ENCODE data around the gene GNB1L. TPM values are rescaled to one million over a fixed set of nuclear protein-coding genes. Genes with fewer than 3 reads are reported as not detected.

The GNB1L gene
- total and polyA plus RNA-seq, 4 donors = 4.5 to 9.3 (median 6.7) TPM

DNA sequence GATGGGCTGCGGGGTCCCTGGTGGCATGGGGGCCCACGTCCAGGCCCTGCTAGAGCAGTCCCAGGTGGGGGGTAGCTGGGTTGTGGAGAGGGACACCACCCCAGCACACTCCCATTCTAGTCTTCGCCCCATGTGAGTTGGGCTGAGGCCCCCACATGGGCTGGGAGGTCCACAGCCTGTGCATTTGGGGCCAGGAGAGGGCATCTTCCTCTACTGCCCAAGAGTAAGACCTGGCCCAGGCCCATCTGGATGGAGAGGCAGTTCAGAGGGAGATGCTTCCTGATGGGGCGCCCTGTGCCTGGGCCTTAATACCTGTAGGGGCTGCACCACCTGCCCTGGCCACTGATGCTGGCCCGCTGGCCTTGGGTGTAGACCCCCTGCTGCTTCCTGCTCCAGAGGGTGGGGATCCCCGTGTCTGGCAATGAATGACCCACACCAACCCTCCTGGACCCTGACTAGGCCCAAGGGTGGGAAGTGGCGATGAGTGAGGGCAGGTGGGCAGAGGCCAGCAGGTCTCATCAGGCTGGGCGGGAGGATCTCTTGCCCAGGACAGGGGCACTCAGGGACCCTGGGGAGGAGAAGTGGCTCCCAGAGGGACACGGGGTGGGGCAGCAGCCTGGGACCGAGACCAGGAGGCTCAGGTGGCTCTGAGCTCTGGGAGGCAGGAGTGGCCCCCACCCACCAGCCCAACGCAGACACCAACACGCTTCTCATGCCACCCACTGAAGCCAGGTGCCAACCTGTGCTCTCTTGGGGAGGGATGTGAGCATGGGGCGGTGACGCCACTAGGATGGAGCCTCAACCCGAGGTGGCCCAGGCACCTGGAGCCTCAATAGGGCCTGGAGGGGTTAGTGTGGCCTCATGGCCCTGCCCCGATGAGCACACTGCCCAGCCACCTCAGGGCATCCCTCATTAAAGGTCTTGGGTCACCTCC is 17.4 kb upstream of the GNB1L start:
- no peak overlapping the region for H3K27ac ChIP-seq (ENCODE audit: low read depth in 1 of 2, low read length in 1 of 2)
- no peak overlapping the region for H3K4me3 ChIP-seq
- no peak for ATAC-seq (ENCODE audit: insufficient read depth, low FRiP score)
- no peaks in the 10 kb centered on the region for H3K9me3 ChIP-seq (ENCODE audit: control insufficient read depth in 4 of 4, insufficient read depth in 3 of 4, low read length in 3 of 4)
- H3K27me3 ChIP-seq (ENCODE audit: control insufficient read depth in 3 of 3, insufficient read depth in 3 of 3, low read length in 2 of 3) = no peaks in the 10 kb centered on the region
- peak in 1 of 3 donors; percentile 10 for DNase-seq
- H3K9ac ChIP-seq (ENCODE audit: insufficient read depth in 1 of 2, low read length in 2 of 2) = no peak overlapping the region
- TF ChIP-seq, protein P1, sequence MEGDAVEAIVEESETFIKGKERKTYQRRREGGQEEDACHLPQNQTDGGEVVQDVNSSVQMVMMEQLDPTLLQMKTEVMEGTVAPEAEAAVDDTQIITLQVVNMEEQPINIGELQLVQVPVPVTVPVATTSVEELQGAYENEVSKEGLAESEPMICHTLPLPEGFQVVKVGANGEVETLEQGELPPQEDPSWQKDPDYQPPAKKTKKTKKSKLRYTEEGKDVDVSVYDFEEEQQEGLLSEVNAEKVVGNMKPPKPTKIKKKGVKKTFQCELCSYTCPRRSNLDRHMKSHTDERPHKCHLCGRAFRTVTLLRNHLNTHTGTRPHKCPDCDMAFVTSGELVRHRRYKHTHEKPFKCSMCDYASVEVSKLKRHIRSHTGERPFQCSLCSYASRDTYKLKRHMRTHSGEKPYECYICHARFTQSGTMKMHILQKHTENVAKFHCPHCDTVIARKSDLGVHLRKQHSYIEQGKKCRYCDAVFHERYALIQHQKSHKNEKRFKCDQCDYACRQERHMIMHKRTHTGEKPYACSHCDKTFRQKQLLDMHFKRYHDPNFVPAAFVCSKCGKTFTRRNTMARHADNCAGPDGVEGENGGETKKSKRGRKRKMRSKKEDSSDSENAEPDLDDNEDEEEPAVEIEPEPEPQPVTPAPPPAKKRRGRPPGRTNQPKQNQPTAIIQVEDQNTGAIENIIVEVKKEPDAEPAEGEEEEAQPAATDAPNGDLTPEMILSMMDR (IDR thresholded peaks at IDR 0.05; ENCODE audit: control extremely low read depth, extremely low read depth) = no peak
- WGBS, 2 donors = 92% methylated on average over 15 to 16 of the region's 16 CpGs
- peaks cover 0 to 21% (median 0%) of the 10 kb centered on the region in 5 donors for H3K4me1 ChIP-seq (ENCODE audit: control insufficient read depth in 5 of 5, insufficient read depth in 5 of 5, low read length in 5 of 5)
- H3K36me3 ChIP-seq (ENCODE audit: control insufficient read depth in 4 of 4, insufficient read depth in 4 of 4, low read length in 4 of 4) = peaks cover 0 to 3% (median 0%) of the 10 kb centered on the region in 4 donors

DNA sequence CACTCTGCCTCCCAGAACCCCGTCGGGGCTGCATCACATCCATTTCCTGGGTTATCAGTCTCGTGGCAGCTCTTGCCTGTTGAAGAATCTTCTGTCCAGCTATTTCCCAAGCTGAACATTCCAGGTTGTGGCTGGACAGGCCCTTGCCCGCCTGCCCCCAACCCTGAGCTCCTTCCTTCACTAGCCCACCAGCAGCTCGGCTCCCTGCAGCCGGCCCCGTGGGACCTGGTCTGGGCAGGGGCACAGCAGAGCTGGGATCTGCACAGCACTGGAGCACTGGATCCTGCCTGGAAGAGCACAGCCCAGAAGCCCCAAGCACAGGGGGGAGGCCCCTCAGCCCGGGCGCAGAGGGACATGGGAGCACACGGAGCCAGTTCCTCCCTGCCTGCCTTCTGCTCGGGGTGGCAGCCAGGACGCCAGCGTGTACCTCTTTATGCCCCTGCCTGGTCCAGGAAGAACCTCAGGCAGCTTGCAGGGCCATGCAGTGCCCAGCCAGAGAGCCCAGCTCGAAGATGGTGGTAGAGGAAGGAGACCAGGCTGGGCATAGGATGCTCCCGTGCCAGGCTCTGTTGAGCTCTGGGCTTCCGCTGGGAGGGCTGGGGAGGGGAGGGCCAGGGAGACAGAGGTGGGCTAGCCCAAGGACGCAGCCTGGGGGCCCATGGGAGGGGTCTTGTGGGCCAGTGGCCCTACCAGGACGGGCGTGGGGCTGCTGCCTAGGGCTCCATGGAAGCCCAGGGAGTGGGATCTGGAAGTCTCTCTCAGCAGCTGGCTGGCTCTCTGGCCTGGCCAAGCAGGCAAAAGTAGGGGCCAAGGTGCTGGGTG is 16.6 kb upstream of the GNB1L start:
- peaks cover 0 to 18% (median 0%) of the 10 kb centered on the region in 5 donors for H3K4me1 ChIP-seq (ENCODE audit: control insufficient read depth in 5 of 5, insufficient read depth in 5 of 5, low read length in 5 of 5)
- no peaks in the 10 kb centered on the region for H3K9me3 ChIP-seq (ENCODE audit: control insufficient read depth in 4 of 4, insufficient read depth in 3 of 4, low read length in 3 of 4)
- no peak overlapping the region for H3K9ac ChIP-seq (ENCODE audit: insufficient read depth in 1 of 2, low read length in 2 of 2)
- H3K27ac ChIP-seq (ENCODE audit: low read depth in 1 of 2, low read length in 1 of 2) = no peak overlapping the region
- no peak overlapping the region for H3K4me3 ChIP-seq
- TF ChIP-seq, protein P1 (IDR thresholded peaks at IDR 0.05; ENCODE audit: control extremely low read depth, extremely low read depth) = no peak
- no peaks in the 10 kb centered on the region for H3K27me3 ChIP-seq (ENCODE audit: control insufficient read depth in 3 of 3, insufficient read depth in 3 of 3, low read length in 2 of 3)
- ATAC-seq (ENCODE audit: insufficient read depth, low FRiP score) = no peak
- peaks cover 0 to 3% (median 0%) of the 10 kb centered on the region in 4 donors for H3K36me3 ChIP-seq (ENCODE audit: control insufficient read depth in 4 of 4, insufficient read depth in 4 of 4, low read length in 4 of 4)
- 80 to 89% methylated on average over 19 of the region's 19 CpGs for WGBS, 2 donors
- peak in 1 of 3 donors; percentile 10 for DNase-seq

DNA sequence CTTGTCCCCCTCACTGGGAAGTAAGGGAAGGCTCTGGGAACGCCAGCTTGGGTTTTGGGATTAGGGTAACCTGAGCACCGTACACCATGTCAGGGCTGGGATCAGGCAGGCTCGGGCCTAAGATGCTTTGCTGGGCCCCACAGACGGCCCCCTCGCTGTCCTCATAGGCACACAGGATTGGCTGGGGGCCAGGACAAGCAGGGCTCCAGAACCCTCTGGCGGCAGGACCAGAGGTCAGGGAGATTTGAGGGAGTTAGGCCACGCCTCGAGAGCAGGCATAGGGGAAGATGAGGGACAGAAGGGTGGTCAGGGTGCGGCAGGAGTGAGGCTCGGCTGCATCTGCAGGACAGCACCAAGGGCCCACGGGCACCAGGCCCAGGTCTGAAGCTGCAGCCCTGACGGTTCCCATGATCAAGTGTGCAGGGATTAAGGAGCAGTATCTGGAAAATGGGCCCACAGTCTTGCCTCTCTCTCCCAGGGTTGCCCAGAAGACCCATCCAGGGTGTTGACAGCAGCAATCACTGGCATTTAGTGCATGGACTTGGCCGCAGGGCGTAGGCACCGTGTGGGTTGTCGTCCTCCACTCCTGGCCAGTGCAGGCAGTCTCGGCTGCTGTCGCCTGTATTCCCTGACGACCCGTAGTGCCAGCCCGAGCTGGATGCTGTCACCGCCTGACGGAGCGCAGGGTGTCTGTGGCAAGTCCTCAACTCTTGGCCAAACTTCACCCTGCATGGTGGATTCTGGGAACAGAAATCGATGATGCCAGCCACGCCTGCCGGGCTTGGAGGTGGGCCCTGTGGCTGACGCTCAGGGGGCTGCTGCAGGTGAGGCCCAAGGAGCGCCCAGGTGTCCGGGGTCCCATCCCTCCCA is 15.7 kb upstream of the GNB1L start:
- TF ChIP-seq, protein P1 (IDR thresholded peaks at IDR 0.05; ENCODE audit: control extremely low read depth, extremely low read depth) = no peak
- ATAC-seq (ENCODE audit: insufficient read depth, low FRiP score) = no peak
- WGBS, 2 donors = 92 to 94% methylated on average over 29 to 30 of the region's 30 CpGs
- no peaks in the 10 kb centered on the region for H3K9me3 ChIP-seq (ENCODE audit: control insufficient read depth in 4 of 4, insufficient read depth in 3 of 4, low read length in 3 of 4)
- H3K27ac ChIP-seq (ENCODE audit: low read depth in 1 of 2, low read length in 1 of 2) = no peak overlapping the region
- H3K9ac ChIP-seq (ENCODE audit: insufficient read depth in 1 of 2, low read length in 2 of 2) = no peak overlapping the region
- peak in 1 of 3 donors; percentile 6 for DNase-seq
- H3K27me3 ChIP-seq (ENCODE audit: control insufficient read depth in 3 of 3, insufficient read depth in 3 of 3, low read length in 2 of 3) = no peaks in the 10 kb centered on the region
- no peak overlapping the region for H3K4me3 ChIP-seq
- no peaks in the 10 kb centered on the region for H3K36me3 ChIP-seq (ENCODE audit: control insufficient read depth in 4 of 4, insufficient read depth in 4 of 4, low read length in 4 of 4)
- H3K4me1 ChIP-seq (ENCODE audit: control insufficient read depth in 5 of 5, insufficient read depth in 5 of 5, low read length in 5 of 5) = peaks cover 0 to 15% (median 0%) of the 10 kb centered on the region in 5 donors
